Measurements from ENCODE around the gene CST3. TPM values are rescaled to one million over a fixed set of nuclear protein-coding genes. Genes with fewer than 3 reads are reported as not detected.

The CST3 gene
- total RNA-seq, 1 experiment from 2014 or later: 158 TPM

GRCh38 chr20:23662276-23662870, 24.6 kb upstream of the CST3 start:
- POLR2A ChIA-PET: interaction anchor here (0.7 kb wide), 1 partner anchor 305 kb away, joined by 3 read pairs; no protein-coding TSS in a partner anchor
- in situ Hi-C loops (cut with HindIII; ENCODE audit: low pct_unique_long_range_greater_than_20kb, low sequenced_read_pairs): no loop called here
- no TSS peak for BruUV-seq (replicated peaks)
- H3K4me3 ChIP-seq (ENCODE audit: low read depth in 2 of 2, low read length in 2 of 2): no peak overlapping the region
- no peaks in the 10 kb centered on the region for H3K4me1 ChIP-seq (ENCODE audit: control insufficient read depth, insufficient read depth, low read length)
- TF ChIP-seq SIN3A (IDR thresholded peaks at IDR 0.05; ENCODE audit: borderline replicate concordance, insufficient read depth, low read depth, low read length): no peak
- no peak for TF ChIP-seq TCF7L2 (IDR thresholded peaks at IDR 0.05; ENCODE audit: low read depth, low read length)
- no peak for TF ChIP-seq CTCF (IDR thresholded peaks at IDR 0.05)
- TF ChIP-seq REST (IDR thresholded peaks at IDR 0.05; ENCODE audit: insufficient read depth in 1 of 2, low read depth in 2 of 2, low read length in 1 of 2): no peak
- TF ChIP-seq POLR2AphosphoS5 (IDR thresholded peaks at IDR 0.05; ENCODE audit: low read depth, low read length): no peak
- H3K27ac ChIP-seq (ENCODE audit: low read length): no peak overlapping the region
- intact Hi-C loops (cut with micrococcal nuclease; ENCODE audit: unreplicated experiment): no loop called here
- DNase-seq (ENCODE audit: low read depth, low spot score) (no peak), ATAC-seq (no peak)
- CTCF ChIA-PET: no interaction called here
- no peaks in the 10 kb centered on the region for H3K9me3 ChIP-seq (ENCODE audit: control insufficient read depth, insufficient read depth, low read depth, low read length)
- H3K36me3 ChIP-seq (ENCODE audit: control insufficient read depth, insufficient read depth, low read length): no peaks in the 10 kb centered on the region
- H3K27me3 ChIP-seq (ENCODE audit: control insufficient read depth, insufficient read depth, low read length): peaks cover 3% of the 10 kb centered on the region; the same call in 1 of the 2 replicates

- Histone ChIP-seq H3K4me1 (ENCODE audit: control insufficient read depth, insufficient read depth, low read length) (no peaks in the 10 kb centered on the region), H3K9me3 (ENCODE audit: control insufficient read depth, insufficient read depth, low read depth, low read length) (no peaks in the 10 kb centered on the region), H3K27me3 (ENCODE audit: control insufficient read depth, insufficient read depth, low read length) (peaks cover 3% of the 10 kb centered on the region), H3K27ac (ENCODE audit: low read length) (no peak overlapping the region), H3K4me3 (ENCODE audit: low read depth in 2 of 2, low read length in 2 of 2) (no peak overlapping the region), H3K36me3 (ENCODE audit: control insufficient read depth, insufficient read depth, low read length) (no peaks in the 10 kb centered on the region)
- ATAC-seq (no peak), DNase-seq (ENCODE audit: low read depth, low spot score) (no peak)
- POLR2A ChIA-PET: no interaction called here
- BruUV-seq (replicated peaks): no TSS peak
- intact Hi-C loops (cut with micrococcal nuclease; ENCODE audit: unreplicated experiment) (no loop called here), in situ Hi-C loops (cut with HindIII; ENCODE audit: low pct_unique_long_range_greater_than_20kb, low sequenced_read_pairs) (no loop called here)
- TF ChIP-seq TCF7L2 (IDR thresholded peaks at IDR 0.05; ENCODE audit: low read depth, low read length) (no peak), POLR2AphosphoS5 (IDR thresholded peaks at IDR 0.05; ENCODE audit: low read depth, low read length) (no peak), SIN3A (IDR thresholded peaks at IDR 0.05; ENCODE audit: borderline replicate concordance, insufficient read depth, low read depth, low read length) (no peak), REST (IDR thresholded peaks at IDR 0.05; ENCODE audit: insufficient read depth in 1 of 2, low read depth in 2 of 2, low read length in 1 of 2) (no peak), CTCF (IDR thresholded peaks at IDR 0.05) (no peak)
- CTCF ChIA-PET: no interaction called here
Observed at GRCh38 chr20:23661002-23661429, 23.3 kb upstream of the CST3 start.
